MM.1S (cell line): ENCODE data around the gene COL11A2.

Experiments used
- EZH2phosphoT487 ChIP-seq: fragments of 300-600 bp; sonication (generic); IDR thresholded peaks from 2 replicates; pipeline ENCODE4 v1.6.1; 2018; ENCODE audit warnings: antibody characterized with exemption, low read length
- TF ChIP-seq, protein P1 (sequence below): fragments of 300-600 bp; sonication (generic); IDR thresholded peaks from 2 replicates; pipeline ENCODE4 v1.5.1; 2016; ENCODE audit warnings: antibody characterized with exemption, low read length, mixed read lengths

DNA sequence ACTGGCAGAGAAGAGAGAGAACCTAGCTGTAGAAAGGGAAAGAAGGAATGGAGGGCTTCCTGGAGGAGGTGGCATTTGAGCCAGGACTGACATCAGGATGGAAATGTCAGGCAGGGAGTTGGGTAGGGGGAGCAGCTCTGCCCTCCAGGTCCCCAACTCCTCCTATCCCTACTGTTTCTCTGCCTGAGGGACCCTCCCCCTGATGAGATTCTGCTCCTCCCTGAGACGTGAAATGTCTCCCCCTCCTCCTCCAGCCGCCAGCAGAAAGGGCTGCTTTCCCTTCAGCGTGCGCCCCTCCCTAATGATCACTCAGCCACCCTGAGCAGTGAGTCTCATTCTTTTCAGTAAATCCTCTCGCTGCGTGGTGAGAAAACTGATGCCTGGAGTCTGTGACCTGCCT, 75.8 kb downstream of the COL11A2 start:
- TF ChIP-seq, protein P1, sequence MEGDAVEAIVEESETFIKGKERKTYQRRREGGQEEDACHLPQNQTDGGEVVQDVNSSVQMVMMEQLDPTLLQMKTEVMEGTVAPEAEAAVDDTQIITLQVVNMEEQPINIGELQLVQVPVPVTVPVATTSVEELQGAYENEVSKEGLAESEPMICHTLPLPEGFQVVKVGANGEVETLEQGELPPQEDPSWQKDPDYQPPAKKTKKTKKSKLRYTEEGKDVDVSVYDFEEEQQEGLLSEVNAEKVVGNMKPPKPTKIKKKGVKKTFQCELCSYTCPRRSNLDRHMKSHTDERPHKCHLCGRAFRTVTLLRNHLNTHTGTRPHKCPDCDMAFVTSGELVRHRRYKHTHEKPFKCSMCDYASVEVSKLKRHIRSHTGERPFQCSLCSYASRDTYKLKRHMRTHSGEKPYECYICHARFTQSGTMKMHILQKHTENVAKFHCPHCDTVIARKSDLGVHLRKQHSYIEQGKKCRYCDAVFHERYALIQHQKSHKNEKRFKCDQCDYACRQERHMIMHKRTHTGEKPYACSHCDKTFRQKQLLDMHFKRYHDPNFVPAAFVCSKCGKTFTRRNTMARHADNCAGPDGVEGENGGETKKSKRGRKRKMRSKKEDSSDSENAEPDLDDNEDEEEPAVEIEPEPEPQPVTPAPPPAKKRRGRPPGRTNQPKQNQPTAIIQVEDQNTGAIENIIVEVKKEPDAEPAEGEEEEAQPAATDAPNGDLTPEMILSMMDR: no peak
- no peak for TF ChIP-seq EZH2phosphoT487
